Motor neuron (in vitro differentiated cells): ENCODE results near the gene DAP. TPM values are rescaled to one million over a fixed set of nuclear protein-coding genes. Genes with fewer than 3 reads are reported as not detected.
A peak's percentile ranks its signal among the peaks of the same experiment; 100 is the strongest.
"Not testable (repeated sequence)": the region's sequence is repeated elsewhere in the genome, so short reads cannot be mapped to it uniquely, and the experiment has no call there.

Experiments used
- ATAC-seq, 8 experiments: fragments of 200-7000 bp; cut with Tn5 transposase; replicated peaks in 6 of 8; 2 replicates each; pipeline ENCODE4 v1.8.0; 2021; ENCODE audit warnings: mild to moderate bottlenecking in 8 of 8, moderate library complexity in 8 of 8
- H3K27ac ChIP-seq, 2 donors: fragments of 250-450 bp; sonication (Bioruptor Pico); 2 replicates each; pipeline ENCODE4 v1.9.0; 2021; ENCODE audit warnings: antibody characterized with exemption in 2 of 2, mild to moderate bottlenecking in 2 of 2, moderate library complexity in 1 of 2
- H3K4me1 ChIP-seq, 2 donors: fragments of 250-450 bp; sonication (Bioruptor Pico); replicated peaks in 1 of 2; 2 replicates each; pipeline ENCODE4 v1.6.1; 2021; ENCODE audit warnings: antibody characterized with exemption in 2 of 2, mild to moderate bottlenecking in 2 of 2, moderate library complexity in 1 of 2
- H3K4me3 ChIP-seq, 5 donors: fragments of 250-450 bp; sonication (Bioruptor Pico); 2 replicates each; pipeline ENCODE4 v1.9.0; 2021; ENCODE audit warnings: antibody characterized with exemption in 5 of 5, mild to moderate bottlenecking in 5 of 5, moderate library complexity in 4 of 5
- WGBS, 10 experiments: fragments of 450-650 bp; shearing (Covaris generic); methylation state at CpG; one replicate each; pipeline ENCODE4 v1.0.0; 2022; 5-methylcytosine and 5-hydroxymethylcytosine counted together
- in situ Hi-C, 9 experiments: fragments of 400-800 bp; cut with MboI; loops; one replicate each; pipeline ENCODE4 v1.15.0; 2021; ENCODE audit warnings: low sequenced_read_pairs in 9 of 9, low pct_unique_long_range_greater_than_20kb in 2 of 9; ENCODE audit not compliant: unreplicated experiment in 9 of 9
- total RNA-seq, 8 experiments: library from RNA; unstranded; fragments of 300-600 nt; gene quantifications; 2 replicates each; pipeline versions ENCODE4 v1.2.3 to v1.2.4, GENCODE V29; 2022

Gene DAP, protein sequence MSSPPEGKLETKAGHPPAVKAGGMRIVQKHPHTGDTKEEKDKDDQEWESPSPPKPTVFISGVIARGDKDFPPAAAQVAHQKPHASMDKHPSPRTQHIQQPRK
- 10 to 100 TPM; 14.3 to 75.1 (median 38.9) TPM for total RNA-seq

DNA sequence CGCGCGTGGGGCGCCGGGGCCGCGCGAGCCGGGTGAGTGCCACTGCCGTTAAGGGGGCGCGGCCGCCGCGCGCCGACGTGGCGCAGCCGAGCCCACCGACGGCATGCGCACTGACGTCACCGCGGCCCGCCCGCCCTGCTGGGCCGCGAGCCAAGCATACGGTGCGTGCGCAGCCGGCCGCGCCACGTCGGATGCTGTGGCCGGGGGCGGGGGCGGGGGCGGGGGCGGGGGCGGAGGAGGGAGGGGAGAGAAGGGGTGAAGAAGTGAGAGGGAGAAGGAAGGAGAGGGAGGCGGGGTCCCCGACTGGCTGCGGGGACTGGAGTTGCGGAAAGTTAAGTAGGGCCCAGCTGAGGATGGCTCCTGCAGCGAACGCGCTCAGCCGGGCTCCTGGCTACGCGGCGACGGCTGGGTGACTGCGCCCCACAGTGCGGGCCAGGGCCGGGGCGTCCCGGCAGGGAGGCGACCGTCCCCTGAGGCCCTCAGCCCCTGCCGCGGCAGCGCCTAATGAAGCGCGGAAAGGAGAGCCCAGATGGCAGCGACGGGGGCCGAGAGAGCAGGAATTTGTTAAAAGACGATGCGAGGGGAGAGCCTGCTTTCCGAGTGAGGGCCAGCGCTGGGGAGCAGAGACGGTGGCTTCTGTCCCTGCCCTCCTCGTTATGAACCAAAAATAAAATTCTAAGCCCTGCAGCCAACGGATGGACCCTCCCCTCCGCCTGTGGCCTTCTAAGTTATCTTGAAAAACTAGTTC, at the start of gene DAP:
Gene DAP (minus strand): TSS at position 50 of the 748 bp plus-strand sequence. CDS start 166 bp downstream, outside the sequence.
- ATAC-seq, result peak; percentile 83 to 92 (median 88)
- Histone ChIP-seq H3K4me1 (peaks cover 11 to 16% of the 10 kb centered on the region in 2 donors), H3K4me3 (peak within 1 kb of the TSS; percentile 58 to 89 (median 70)), H3K27ac (peak within 1 kb of the TSS; percentile 85 to 90)
- in situ Hi-C loops, result no loop called here
- WGBS, 10 experiments, result 0 to 60% (median 13%) methylated on average over 2 to 9 of the region's 79 CpGs; no CpG with 5 or more reads in 4 of the 10 experiments

GRCh38 chr5:10808347-10809226, 47.6 kb upstream of the DAP start:
- WGBS, 10 experiments, result 4 to 90% (median 61%) methylated on average over 1 to 3 of the region's 3 CpGs; no CpG with 5 or more reads in 1 of the 10 experiments
- H3K27ac ChIP-seq, result no peak overlapping the region
- peak in 1 of 8 experiments; percentile 28 for ATAC-seq
- H3K4me1 ChIP-seq, result no peaks in the 10 kb centered on the region
- no peak overlapping the region for H3K4me3 ChIP-seq
- in situ Hi-C loops, result no loop called here

DNA sequence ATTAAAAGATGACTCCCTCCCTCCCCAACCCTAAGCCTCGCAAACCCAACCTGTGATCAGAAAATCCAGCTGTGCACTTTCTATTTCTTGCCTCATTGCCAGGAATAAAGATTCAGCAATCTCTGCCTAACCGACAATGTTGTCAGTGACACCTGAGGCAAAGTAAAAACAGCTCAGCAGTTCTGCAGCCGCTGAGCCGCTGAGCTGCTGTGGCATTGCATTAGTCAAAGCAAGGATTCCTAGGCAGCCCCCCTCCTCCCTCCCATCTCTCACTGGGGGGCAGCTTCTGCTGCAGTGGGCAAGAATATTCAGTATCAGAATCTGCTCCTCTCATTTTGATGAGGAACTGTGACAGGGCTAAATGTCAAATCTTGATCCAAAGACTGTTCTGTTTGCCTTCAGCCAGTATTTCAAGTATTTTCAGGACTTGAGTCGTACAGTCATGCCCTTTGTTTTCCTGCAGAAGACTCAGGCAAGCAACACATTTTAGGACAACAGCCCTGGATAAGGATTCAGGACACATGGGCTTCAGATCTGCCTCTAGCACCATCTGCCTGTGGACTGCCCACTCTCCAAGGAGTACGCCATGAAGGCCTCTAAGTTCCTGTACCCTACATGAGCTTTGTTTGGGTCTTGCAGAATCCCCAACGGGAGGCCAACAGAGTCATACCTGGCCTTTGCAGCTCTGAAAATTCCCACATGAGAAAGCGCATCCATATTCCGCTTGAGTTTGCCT, 41.1 kb upstream of the DAP start:
- 14 to 100% (median 70%) methylated on average over 1 to 8 of the region's 9 CpGs for WGBS, 10 experiments
- no peak overlapping the region for H3K27ac ChIP-seq
- in situ Hi-C loops, result no loop called here
- peak in 5 of 8 experiments; percentile 55 to 80 (median 68) for ATAC-seq
- H3K4me3 ChIP-seq, result no peak overlapping the region
- H3K4me1 ChIP-seq, result peaks cover 0 to 6% of the 10 kb centered on the region in 2 donors

DNA sequence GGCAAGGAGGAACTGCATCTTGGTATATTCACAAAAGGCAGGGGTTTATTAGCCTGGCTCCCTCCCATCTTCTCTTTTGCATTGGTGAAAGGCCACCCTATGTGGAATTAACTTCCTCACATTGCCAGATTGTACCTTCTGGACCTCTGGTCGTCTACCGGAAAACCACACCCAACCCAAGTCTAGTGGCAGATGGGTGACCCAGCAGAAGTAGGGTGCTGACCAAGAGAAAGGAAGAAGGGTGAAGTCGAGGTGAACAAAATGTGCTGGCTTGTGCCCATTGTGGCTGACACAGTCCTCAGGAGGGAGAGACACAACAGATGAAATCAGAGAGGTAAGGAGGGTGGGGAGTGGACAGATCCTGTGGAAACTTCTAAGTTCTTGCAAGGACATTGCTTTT, 39.8 kb upstream of the DAP start:
- 17 to 83% (median 55%) methylated on average over 2 to 3 of the region's 3 CpGs; no CpG with 5 or more reads in 6 of the 10 experiments for WGBS, 10 experiments
- in situ Hi-C loops, result no loop called here
- Histone ChIP-seq H3K27ac (no peak overlapping the region), H3K4me3 (no peak overlapping the region), H3K4me1 (peaks cover 0 to 6% of the 10 kb centered on the region in 2 donors)
- ATAC-seq, result no peak

DNA sequence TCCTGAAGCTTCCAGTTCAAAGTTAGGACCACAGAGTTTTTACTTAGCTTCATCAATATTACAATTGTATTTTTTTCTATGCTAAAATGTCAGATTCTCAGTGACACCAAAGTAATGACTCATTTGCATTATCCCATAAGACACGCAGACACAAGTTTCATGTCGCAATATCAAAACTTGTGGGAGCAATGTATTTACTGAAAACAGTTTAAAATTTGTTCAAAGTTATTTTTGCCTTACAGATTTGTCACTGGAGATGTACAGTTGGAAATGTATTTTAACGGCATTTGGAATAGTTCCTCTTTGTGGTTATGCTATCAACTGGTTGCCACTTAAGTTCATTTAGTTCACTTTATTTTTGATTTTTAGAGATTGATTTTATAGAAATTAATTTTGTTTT, 36.2 kb upstream of the DAP start:
- peak in 1 of 8 experiments; percentile 28 for ATAC-seq
- Histone ChIP-seq H3K27ac (no peak overlapping the region), H3K4me1 (peaks cover 0 to 6% of the 10 kb centered on the region in 2 donors), H3K4me3 (no peak overlapping the region)
- in situ Hi-C loops, result no loop called here
- WGBS, 10 experiments, result 33 to 90% (median 57%) methylated on average over 1 to 3 of the region's 3 CpGs

GRCh38 chr5:10793785-10794184, 32.8 kb upstream of the DAP start:
- no peak overlapping the region for H3K4me3 ChIP-seq
- H3K4me1 ChIP-seq, result no peaks in the 10 kb centered on the region
- H3K27ac ChIP-seq, result no peak overlapping the region
- WGBS, 10 experiments, result 29 to 100% (median 74%) methylated on average over 1 to 6 of the region's 6 CpGs; no CpG with 5 or more reads in 1 of the 10 experiments
- in situ Hi-C loops, result no loop called here
- ATAC-seq, result no peak

DNA sequence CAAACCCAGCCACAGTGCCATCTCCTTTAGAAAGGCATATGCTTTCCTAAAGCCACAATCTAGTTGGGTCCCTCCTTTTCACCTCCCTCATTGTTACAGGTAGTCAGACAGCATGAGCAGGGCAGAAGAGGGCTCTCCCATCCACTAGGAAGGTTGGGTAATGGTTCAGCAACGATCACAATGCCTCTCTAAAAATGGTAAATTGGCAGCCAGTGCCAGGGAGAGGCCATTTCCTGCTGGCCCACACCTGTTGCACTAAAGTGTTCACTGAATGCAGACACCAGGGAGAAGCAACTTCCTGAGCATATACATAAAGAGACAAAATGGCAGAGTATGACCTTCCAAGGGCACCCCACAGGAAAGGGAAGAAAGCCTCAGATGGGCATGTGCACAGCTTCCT, 31.3 kb upstream of the DAP start:
- WGBS, 10 experiments, result 29 to 100% methylated on average over 1 of the region's 1 CpG; no CpG with 5 or more reads in 8 of the 10 experiments
- H3K4me3 ChIP-seq, result no peak overlapping the region
- H3K4me1 ChIP-seq, result no peaks in the 10 kb centered on the region
- in situ Hi-C loops, result no loop called here
- H3K27ac ChIP-seq, result no peak overlapping the region
- no peak for ATAC-seq

DNA sequence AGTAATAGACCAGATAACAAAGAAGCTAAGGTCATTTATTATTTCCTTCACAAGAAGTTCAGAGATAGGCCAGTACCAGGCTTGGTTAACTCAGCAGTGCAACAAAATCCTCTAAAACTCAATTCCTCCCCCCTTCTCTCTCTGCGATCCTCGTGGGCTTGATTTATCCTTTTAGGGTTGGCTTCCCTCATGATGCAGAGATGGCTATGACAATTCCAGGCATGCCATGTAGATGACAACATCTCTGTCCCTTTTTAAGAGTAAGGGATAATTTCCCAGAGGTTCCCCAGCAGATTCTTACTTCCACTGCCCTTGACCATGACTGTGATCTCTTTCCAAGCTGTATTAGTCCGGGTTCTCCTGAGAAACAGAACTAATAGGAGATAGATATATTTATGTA, 28.7 kb upstream of the DAP start:
- H3K4me3 ChIP-seq, result no peak overlapping the region
- no peaks in the 10 kb centered on the region for H3K4me1 ChIP-seq
- ATAC-seq, result no peak
- in situ Hi-C loops, result no loop called here
- no peak overlapping the region for H3K27ac ChIP-seq
- WGBS, 10 experiments, result 28 to 100% (median 78%) methylated on average over 1 to 3 of the region's 3 CpGs; no CpG with 5 or more reads in 4 of the 10 experiments

- ATAC-seq, result peak in 5 of 8 experiments; percentile 52 to 80 (median 59)
- in situ Hi-C loops, result no loop called here
- Histone ChIP-seq H3K4me1 (no peaks in the 10 kb centered on the region), H3K27ac (no peak overlapping the region), H3K4me3 (no peak overlapping the region)
- WGBS, 10 experiments, result 13 to 83% (median 36%) methylated on average over 1 to 3 of the region's 3 CpGs; no CpG with 5 or more reads in 3 of the 10 experiments
Measured at GRCh38 chr5:10789021-10789420, 28.0 kb upstream of the DAP start.

DNA sequence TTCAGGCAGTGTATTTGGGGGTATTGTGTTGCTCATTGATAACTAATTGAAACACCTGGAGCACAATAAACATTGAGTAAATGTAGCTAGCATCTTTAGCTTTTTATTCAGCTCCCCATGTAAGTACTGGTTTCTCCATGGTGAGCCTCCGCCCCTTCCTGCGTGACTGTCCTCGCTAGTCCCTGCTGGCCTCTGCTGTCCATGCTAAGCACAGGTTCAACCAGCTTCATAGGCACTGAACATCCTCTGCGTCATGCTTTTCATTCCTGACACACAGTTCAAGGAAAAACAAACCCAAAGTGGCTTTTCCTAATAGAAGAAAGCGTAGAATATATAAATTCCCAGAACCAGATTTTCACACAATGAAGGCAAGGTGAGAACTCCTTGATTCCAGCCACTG, 27.3 kb upstream of the DAP start:
- no peak overlapping the region for H3K27ac ChIP-seq
- no peaks in the 10 kb centered on the region for H3K4me1 ChIP-seq
- H3K4me3 ChIP-seq, result no peak overlapping the region
- WGBS, 10 experiments, result 68 to 100% (median 83%) methylated on average over 2 to 5 of the region's 5 CpGs; no CpG with 5 or more reads in 5 of the 10 experiments
- no peak for ATAC-seq
- in situ Hi-C loops, result no loop called here

DNA sequence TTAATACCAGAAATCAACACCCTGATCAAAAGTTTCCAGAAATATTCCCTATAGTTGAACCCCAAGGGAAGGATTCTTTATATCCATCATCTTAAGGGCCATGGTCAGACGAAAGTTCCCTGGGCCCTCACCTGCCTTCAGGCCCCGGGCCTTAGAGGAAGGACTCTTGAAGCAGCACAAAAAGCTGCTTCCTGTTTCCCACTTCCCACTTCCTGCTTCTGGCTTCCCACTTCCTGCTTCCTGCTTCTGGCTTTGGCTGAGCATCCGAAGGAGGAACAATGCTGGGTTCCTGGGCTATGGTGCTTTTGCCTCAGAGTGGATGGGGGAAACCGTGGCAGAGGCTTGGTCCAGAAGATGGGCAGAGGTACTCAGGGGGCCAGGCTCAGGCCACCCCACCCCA, 25.8 kb upstream of the DAP start:
- no peak for ATAC-seq
- no peak overlapping the region for H3K4me3 ChIP-seq
- WGBS, 10 experiments, result 60 to 100% (median 84%) methylated on average over 1 to 3 of the region's 4 CpGs; no CpG with 5 or more reads in 4 of the 10 experiments
- no peak overlapping the region for H3K27ac ChIP-seq
- H3K4me1 ChIP-seq, result no peaks in the 10 kb centered on the region
- in situ Hi-C loops, result no loop called here

- H3K4me1 ChIP-seq, ATAC-seq, H3K4me3 ChIP-seq, in situ Hi-C loops, H3K27ac ChIP-seq: not testable (repeated sequence)
- WGBS, 10 experiments, result 73 to 100% (median 85%) methylated on average over 1 to 4 of the region's 7 CpGs; no CpG with 5 or more reads in 6 of the 10 experiments
Measured at GRCh38 chr5:10780208-10780607, 19.2 kb upstream of the DAP start.
